Right cardiac atrium (tissue), 5 donors: Measurements from ENCODE around the gene TRIM61. TPM values are rescaled to one million over a fixed set of nuclear protein-coding genes. Genes with fewer than 3 reads are reported as not detected.
"Not testable (repeated sequence)": the region's sequence is repeated elsewhere in the genome, so short reads cannot be mapped to it uniquely, and the experiment has no call there.

Experiments used
- ATAC-seq, 2 donors: fragments of 200-7000 bp; cut with Tn5 transposase; one replicate each; pipeline versions ENCODE4 v1.8.0 to v1.9.1; 2020; ENCODE audit warnings: moderate library complexity in 2 of 2, mild to moderate bottlenecking in 1 of 2
- DNase-seq, 3 donors: peaks; one replicate each; pipeline ENCODE4 v3.0.0-alpha.2; 2020
- H3K27ac ChIP-seq: one replicate; pipeline ENCODE4 v1.5.1; 2013; ENCODE audit warnings: mild to moderate bottlenecking, low read length, control low read depth, moderate library complexity
- H3K27me3 ChIP-seq: one replicate; pipeline ENCODE4 v1.6.1; 2013; ENCODE audit not compliant: control insufficient read depth, insufficient read depth
- H3K4me1 ChIP-seq: one replicate; pipeline ENCODE4 v1.6.1; 2013; ENCODE audit warnings: low read length; ENCODE audit not compliant: control insufficient read depth, insufficient read depth
- H3K4me3 ChIP-seq: one replicate; pipeline ENCODE4 v1.5.1; 2013; ENCODE audit warnings: low read length, control low read depth
- H3K9me3 ChIP-seq: one replicate; pipeline ENCODE4 v1.6.1; 2013; ENCODE audit warnings: low read length; ENCODE audit not compliant: control insufficient read depth
- WGBS: extraction: QIAGEN DNeasy Blood & Tissue Kit; methylation state at CpG from one replicate; pipeline ENCODE4 v1.1.7; 2013; 5-methylcytosine and 5-hydroxymethylcytosine counted together
- intact Hi-C, 4 donors: fragments of 100-400 bp; cut with DNase I; formaldehyde crosslinking; loops; one replicate each; pipeline versions ENCODE4 v1.11.0 to v1.14.0; 2022 to 2023
- polyA plus RNA-seq: library from polyadenylated mRNA; stranded (reverse); fragments of 200-250 nt; gene quantifications from one replicate; pipeline ENCODE4 v1.2.3, GENCODE V29; 2013
- total RNA-seq, 4 donors: library from RNA; stranded (reverse); fragmentation: NEBNext Ultra II Directional; extraction: Animal tissue kit (Norgen Biotek cat#: 25700); gene quantifications; one replicate each; pipeline ENCODE4 v1.2.1, GENCODE V29; 2021
- donor health status: healthy with polysubstance abuse.
- donor health status: DM: no; HTN: yes; CAD: no.
- donor health status: DM: no; HTN: no; CAD: no.
- donor health status: DM: no; HTN: yes; CAD: no; lungs with severe emphysema.
- donor health status: DM: yes; HTN: yes; CAD: no.

The TRIM61 gene
- total and polyA plus RNA-seq, 5 donors: 2.3 to 4.2 (median 3.2) TPM

DNA sequence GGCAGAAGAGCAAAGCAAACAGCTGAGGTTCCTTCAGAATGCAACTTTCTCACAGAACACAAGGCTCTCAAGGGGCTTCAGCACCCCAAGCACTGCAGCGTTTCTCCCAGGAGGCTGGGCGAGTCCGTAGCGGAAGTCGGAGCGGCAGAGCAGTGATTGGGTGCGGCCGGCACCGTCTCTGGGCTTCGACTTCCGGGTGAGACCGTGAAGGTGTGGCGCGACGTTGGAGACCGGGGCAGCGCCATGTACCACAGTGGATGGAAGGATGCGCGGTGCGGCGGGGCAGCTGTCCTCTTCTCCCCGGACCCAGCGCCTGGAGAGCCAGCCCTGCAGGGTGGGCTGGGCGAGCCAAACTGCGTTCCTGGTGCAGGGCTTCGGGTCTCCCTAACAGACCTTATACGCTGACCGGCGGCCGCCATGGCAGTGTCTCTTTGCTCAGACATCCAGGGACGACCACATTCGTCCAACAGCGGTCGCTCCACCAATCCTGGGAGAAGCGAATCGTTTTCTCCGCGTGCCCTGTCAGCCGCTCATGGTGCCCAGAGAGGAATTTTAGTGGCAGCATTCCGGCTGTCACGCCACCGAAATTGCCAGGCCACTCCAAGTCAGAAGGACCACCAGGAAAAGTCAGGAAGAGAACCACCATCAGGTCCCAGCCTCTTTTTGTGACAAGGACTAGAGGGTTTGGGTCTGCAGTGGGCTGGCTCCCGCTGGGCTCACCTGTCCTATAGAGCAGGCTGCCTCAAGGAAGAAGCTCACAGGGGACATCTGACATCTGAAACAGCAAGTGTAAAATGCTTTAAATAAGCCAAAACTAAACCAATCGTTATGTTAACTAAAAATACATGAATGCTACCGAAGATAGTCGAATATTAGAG lies 20.5 kb downstream of the TRIM61 start:
- no peaks in the 10 kb centered on the region for H3K4me1 ChIP-seq
- no peaks in the 10 kb centered on the region for H3K9me3 ChIP-seq
- DNase-seq (peak; percentile 75 to 91 (median 87)), ATAC-seq (peak; percentile 99)
- WGBS: 7% methylated on average over 46 of the region's 46 CpGs
- H3K27ac ChIP-seq: peak overlapping the region; percentile 71
- H3K4me3 ChIP-seq: peak overlapping the region; percentile 43
- no peaks in the 10 kb centered on the region for H3K27me3 ChIP-seq
- intact Hi-C loops: no loop called here

DNA sequence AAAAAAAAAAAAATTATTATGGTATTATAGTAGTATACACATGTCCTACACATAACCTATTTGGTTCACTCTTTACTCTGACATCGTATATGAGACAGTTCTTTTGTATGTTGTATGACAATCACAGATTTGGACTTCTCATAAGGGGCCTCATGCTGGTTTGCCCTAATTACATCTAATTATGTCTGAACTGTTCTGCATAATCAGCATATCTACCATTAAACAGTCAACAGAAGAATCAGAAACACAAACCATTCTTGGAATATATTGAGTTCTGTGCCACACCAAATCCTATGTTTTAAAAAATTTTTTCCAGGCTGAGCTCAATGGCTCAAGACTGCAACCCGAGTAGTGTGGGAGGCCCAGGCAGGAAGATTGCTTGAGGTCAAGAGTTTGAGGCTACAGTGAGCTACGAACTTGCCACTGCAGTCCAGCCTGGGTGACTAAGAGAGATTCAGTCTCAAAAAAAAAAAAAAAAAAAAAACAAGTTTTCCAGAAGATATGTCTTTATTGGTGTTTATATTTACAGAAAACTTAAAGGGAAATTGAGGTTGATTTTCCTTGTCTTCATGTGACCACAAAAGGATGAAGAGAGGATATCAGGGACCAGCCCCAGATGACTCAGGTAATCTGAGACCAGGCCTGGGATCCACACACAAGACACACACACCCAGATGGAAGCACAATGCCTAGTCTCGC lies 22.2 kb downstream of the TRIM61 start:
- ATAC-seq (no peak), DNase-seq (no peak)
- Histone ChIP-seq H3K27me3 (no peaks in the 10 kb centered on the region), H3K4me1 (no peaks in the 10 kb centered on the region), H3K4me3 (no peak overlapping the region), H3K9me3 (no peaks in the 10 kb centered on the region), H3K27ac (no peak overlapping the region)
- 84% methylated on average over 4 of the region's 4 CpGs for WGBS
- intact Hi-C loops: no loop called here

DNA sequence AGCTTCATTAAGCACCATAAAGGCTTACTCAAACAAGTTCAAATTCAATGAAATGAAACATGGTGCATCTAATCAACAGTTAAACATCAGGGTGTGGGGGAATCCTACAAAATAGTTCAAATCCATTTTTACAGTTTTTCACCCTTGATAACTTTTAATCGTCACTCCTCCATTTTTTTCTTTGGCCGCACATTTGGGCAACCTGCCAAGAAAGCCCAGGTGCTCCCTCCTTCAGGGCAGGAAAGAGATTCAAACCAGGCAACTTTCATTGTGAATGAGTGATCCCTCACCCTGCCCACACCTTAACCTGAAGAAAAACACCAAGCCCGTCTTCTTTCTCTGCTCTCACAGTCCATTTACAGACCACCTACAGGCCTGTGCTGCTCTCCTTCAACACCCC lies 24.9 kb downstream of the TRIM61 start:
- Histone ChIP-seq H3K4me3 (no peak overlapping the region), H3K27ac (no peak overlapping the region), H3K9me3 (no peaks in the 10 kb centered on the region), H3K27me3 (no peaks in the 10 kb centered on the region), H3K4me1 (no peaks in the 10 kb centered on the region)
- 55% methylated on average over 3 of the region's 3 CpGs for WGBS
- DNase-seq (no peak), ATAC-seq (no peak)
- intact Hi-C loops: no loop called here

DNA sequence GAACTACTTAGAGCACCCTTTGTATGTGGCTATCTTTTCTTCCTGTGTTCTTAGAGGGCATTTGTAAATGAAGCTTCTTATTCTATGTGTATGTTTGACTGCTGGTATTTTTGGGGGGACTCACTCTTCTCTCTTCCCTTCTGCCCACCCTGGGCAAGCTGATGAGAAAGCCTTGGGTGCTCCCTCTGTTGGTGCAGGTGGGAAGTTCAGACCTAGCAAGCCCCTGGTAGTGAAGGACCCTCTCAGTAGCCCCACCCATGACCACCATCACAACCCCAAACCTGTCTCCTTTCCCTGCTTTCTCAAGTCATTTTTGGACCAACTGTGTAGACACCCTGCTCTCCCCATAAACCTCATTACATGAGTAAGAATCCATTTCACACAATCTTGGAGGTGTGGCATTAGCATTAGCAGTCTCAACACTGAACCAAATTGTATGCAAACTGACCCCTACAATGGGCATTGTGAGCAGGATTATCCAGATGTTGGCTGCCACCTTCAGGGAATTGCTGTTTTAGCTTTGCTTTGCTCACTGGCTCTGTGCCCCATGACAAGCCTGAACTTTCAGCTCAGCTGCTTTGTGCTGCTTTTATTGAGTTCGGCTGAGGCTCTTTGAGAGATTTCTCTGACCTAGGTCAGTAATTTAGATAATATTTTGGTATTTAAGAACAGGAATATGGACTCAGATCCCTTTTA lies 27.9 kb downstream of the TRIM61 start:
- no peaks in the 10 kb centered on the region for H3K9me3 ChIP-seq
- H3K27ac ChIP-seq: no peak overlapping the region
- no peak overlapping the region for H3K4me3 ChIP-seq
- ATAC-seq (no peak), DNase-seq (no peak)
- intact Hi-C loops: no loop called here
- no peaks in the 10 kb centered on the region for H3K4me1 ChIP-seq
- peaks cover 2% of the 10 kb centered on the region for H3K27me3 ChIP-seq
- 36% methylated on average over 1 of the region's 1 CpG for WGBS

DNA sequence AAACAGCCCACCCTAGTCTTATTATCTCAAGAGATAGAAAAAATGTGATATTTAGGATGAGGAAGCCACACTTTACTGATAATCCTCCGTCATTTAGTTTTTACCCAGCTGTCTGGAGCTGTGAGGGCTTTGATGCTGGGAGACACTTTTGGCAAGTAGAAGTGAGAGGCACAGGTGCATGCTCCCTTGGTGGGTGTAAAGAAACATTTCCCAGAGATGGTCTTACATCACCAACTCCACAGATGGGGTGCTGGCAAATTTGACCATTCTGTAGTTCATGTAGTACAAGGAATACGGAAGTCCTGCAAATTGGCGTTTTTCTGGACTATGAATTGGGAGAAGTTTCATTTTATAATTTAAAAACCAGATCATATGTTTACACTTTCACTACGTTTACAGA lies 28.5 kb downstream of the TRIM61 start:
- Histone ChIP-seq H3K27ac (no peak overlapping the region), H3K4me3 (no peak overlapping the region), H3K4me1 (no peaks in the 10 kb centered on the region), H3K27me3 (peaks cover 2% of the 10 kb centered on the region), H3K9me3 (no peaks in the 10 kb centered on the region)
- DNase-seq: no peak
- intact Hi-C loops: no loop called here
- WGBS: 71% methylated on average over 4 of the region's 4 CpGs
- ATAC-seq: no peak

DNA sequence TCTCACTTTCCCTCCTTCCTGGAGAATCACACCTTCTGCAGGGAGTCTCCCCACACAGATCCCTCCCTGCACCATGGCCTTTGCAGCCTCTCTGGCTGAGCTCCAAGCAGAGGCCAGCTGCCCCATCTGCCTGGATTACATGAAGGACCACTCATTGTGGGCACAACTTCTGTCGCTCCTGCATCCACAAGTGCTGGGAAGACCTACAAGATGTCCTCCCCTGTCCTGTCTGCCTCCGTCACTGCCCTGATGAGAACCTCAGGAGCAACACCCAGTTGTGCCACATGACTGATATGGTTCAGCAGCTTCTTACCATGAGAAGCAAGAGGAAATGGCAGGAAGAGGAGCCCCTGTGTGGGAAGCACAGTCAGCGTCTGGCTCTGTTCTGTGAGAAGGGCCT lies 29.5 kb downstream of the TRIM61 start:
- intact Hi-C loops, H3K4me1 ChIP-seq, H3K27ac ChIP-seq, H3K4me3 ChIP-seq, H3K9me3 ChIP-seq, ATAC-seq, DNase-seq, H3K27me3 ChIP-seq: not testable (repeated sequence)
- 69% methylated on average over 3 of the region's 3 CpGs for WGBS

DNA sequence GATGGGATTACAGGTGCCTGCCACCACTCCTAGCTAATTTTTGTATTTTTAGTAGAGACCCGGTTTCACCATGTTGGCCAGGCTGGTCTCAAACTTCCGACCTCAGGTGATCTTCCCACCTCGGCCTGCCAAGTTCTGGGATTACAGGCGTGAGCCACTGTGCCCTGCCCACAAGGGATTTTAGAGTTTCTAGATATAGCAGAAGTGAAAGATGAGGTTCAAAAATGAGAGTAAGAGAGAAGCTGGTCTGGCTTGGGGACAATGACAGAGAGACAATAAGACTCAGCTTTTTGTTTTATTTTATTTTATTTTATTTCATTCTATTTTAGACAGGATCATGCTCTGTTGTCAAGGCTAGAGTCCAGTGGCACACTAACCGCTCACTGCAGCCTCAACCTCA lies 30.6 kb downstream of the TRIM61 start:
- DNase-seq (no peak), ATAC-seq (no peak)
- Histone ChIP-seq H3K27me3 (peaks cover 2% of the 10 kb centered on the region), H3K9me3 (no peaks in the 10 kb centered on the region), H3K27ac (no peak overlapping the region), H3K4me1 (no peaks in the 10 kb centered on the region), H3K4me3 (no peak overlapping the region)
- intact Hi-C loops: no loop called here
- 92% methylated on average over 5 of the region's 5 CpGs for WGBS

DNA sequence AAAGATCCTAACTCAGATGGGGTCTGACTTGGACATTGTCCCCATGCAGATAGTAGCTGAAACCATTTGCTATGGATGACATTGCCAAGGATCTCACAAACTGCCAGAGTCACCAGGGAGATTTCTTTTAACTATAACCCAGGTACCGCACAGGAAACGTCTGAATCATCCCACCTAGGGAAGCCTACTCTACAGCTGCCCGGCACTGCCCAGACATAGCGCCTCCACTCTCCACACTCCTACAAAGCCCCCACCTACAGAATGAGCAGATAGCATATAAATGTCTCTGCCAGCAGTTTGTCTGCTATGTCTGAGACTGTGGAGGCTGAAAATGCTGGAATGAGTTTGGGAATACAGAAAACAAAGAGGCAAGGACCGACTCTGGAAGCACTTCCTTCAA lies 32.3 kb downstream of the TRIM61 start:
- H3K27me3 ChIP-seq: peaks cover 5% of the 10 kb centered on the region
- no peak for ATAC-seq
- no peaks in the 10 kb centered on the region for H3K9me3 ChIP-seq
- H3K4me3 ChIP-seq: no peak overlapping the region
- no peaks in the 10 kb centered on the region for H3K4me1 ChIP-seq
- 41% methylated on average over 5 of the region's 5 CpGs for WGBS
- no peak for DNase-seq
- intact Hi-C loops: no loop called here
- H3K27ac ChIP-seq: no peak overlapping the region

DNA sequence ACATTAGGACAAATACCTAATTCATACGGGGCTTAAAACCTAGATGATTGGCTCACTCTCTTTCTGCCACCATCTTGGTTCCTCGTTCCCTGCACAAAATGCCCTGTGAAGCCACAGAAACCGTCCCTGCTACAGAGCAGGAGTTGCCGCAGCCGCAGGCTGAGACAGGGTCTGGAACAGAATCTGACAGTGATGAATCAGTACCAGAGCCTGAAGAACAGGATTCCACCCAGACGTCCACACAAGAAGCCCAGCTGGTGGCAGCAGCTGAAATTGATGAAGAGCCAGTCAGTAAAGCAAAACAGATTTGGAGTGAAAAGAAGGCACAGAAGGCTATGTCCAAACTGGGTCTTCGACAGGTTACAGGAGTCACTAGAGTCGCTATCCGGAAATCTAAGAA lies 34.3 kb downstream of the TRIM61 start:
- ATAC-seq (no peak), DNase-seq (no peak)
- Histone ChIP-seq H3K27ac (no peak overlapping the region), H3K4me3 (no peak overlapping the region), H3K4me1 (no peaks in the 10 kb centered on the region), H3K27me3 (peaks cover 5% of the 10 kb centered on the region), H3K9me3 (no peaks in the 10 kb centered on the region)
- WGBS: 81% methylated on average over 9 of the region's 9 CpGs
- intact Hi-C loops: no loop called here

DNA sequence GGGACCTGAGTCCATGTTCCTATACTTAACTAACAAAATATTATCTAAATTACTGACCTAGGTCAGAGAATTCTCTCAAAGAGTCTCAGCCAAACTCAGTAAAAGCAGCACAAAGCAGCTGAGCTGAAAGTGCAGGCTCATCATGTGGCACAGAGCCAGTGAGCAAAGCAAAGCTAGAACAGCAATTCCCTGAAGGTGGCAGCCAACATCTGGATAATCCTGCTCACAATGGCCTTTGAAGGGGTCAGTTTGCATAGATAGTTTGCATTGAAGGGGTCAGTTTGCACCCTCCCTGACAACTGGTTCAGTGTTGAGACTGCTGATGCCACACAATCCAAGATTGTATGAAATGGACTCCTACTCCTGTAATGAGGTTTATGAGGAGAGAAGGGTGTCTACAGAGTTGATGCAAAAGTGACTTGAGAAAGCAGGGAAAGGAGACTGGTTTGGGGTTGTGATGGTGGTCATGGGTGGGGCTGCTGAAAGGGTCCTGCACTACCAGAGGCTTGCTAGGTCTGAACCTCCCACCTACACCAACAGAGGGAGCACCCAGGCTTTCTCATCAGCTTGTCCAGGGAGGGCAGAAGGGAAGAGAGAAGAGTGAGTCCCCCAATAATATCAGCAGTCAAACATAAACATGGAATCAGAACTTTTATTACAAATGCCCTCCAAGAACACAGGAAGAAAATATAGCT lies 39.7 kb downstream of the TRIM61 start:
- Histone ChIP-seq H3K9me3 (no peaks in the 10 kb centered on the region), H3K27me3 (peaks cover 3% of the 10 kb centered on the region), H3K4me3 (no peak overlapping the region), H3K27ac (no peak overlapping the region), H3K4me1 (no peaks in the 10 kb centered on the region)
- ATAC-seq: no peak
- intact Hi-C loops: no loop called here
- peak in 1 of 3 donors; percentile 40 for DNase-seq
